Neural cell (in vitro differentiated cells): ENCODE measurements around the gene UNK. TPM values are rescaled to one million over a fixed set of nuclear protein-coding genes. Genes with fewer than 3 reads are reported as not detected.

Experiments
- H2AFZ ChIP-seq: fragments of 200-600, 300-800 bp; sonication (generic), shearing (Covaris generic); 2 replicates; pipeline ENCODE4 v1.6.0; 2014; ENCODE audit warnings: low read depth, mild to moderate bottlenecking, antibody characterized with exemption, low read length, moderate library complexity
- H3F3A ChIP-seq: fragments of 200-600 bp; shearing (Covaris generic); 2 replicates; pipeline ENCODE4 v1.6.1; 2016; ENCODE audit warnings: mild to moderate bottlenecking, moderate library complexity, mixed read lengths, antibody characterized with exemption, low read length; ENCODE audit not compliant: insufficient read depth, poor library complexity, severe bottlenecking
- H3K27ac ChIP-seq: fragments of 200-600, 300-800 bp; sonication (generic), shearing (Covaris generic); 2 replicates; pipeline ENCODE4 v1.5.1; 2014; ENCODE audit warnings: mild to moderate bottlenecking, low read length, moderate library complexity
- H3K27me3 ChIP-seq: fragments of 300-800, 200-600 bp; sonication (generic), shearing (Covaris generic); 2 replicates; pipeline ENCODE4 v1.6.0; 2014; ENCODE audit warnings: mild to moderate bottlenecking, low read depth, low read length, moderate library complexity; ENCODE audit not compliant: insufficient read depth
- H3K36me3 ChIP-seq: fragments of 300-800, 200-600 bp; sonication (generic), shearing (Covaris generic); 2 replicates; pipeline ENCODE4 v1.5.1; 2014; ENCODE audit warnings: mild to moderate bottlenecking, antibody characterized with exemption, low read length, moderate library complexity; ENCODE audit not compliant: insufficient read depth
- H3K4me2 ChIP-seq: fragments of 300-800, 200-600 bp; sonication (generic), shearing (Covaris generic); 2 replicates; pipeline ENCODE4 v1.6.0; 2014; ENCODE audit warnings: mild to moderate bottlenecking, low read length
- H3K4me3 ChIP-seq: fragments of 300-800, 200-600 bp; sonication (generic), shearing (Covaris generic); 2 replicates; pipeline ENCODE4 v1.5.1; 2014; ENCODE audit warnings: mild to moderate bottlenecking, low read length, moderate library complexity
- H3K79me2 ChIP-seq: fragments of 200-600 bp; shearing (Covaris generic); replicated peaks from 2 replicates; pipeline ENCODE4 v1.6.0; 2014; ENCODE audit warnings: mild to moderate bottlenecking, low read length, moderate library complexity; ENCODE audit not compliant: insufficient read depth
- H3K9ac ChIP-seq: fragments of 300-800, 200-600 bp; sonication (generic), shearing (Covaris generic); 2 replicates; pipeline ENCODE4 v1.6.1; 2016; ENCODE audit warnings: mild to moderate bottlenecking, low read length, mixed read lengths
- H3K9me2 ChIP-seq: fragments of 200-600 bp; shearing (Covaris generic); 2 replicates; pipeline ENCODE4 v1.6.1; 2016; ENCODE audit warnings: mild to moderate bottlenecking, low read length, mixed read lengths; ENCODE audit not compliant: insufficient read depth
- H3K9me3 ChIP-seq: fragments of 200-600, 300-800 bp; sonication (generic), shearing (Covaris generic); 2 replicates; pipeline ENCODE4 v1.6.1; 2016; ENCODE audit warnings: mild to moderate bottlenecking, mixed run types, low read length, moderate library complexity, mixed read lengths
- H4K20me1 ChIP-seq: fragments of 200-600 bp; shearing (Covaris generic); 2 replicates; pipeline ENCODE4 v1.6.1; 2016; ENCODE audit warnings: mild to moderate bottlenecking, mixed run types; ENCODE audit not compliant: insufficient read depth
- CTCF ChIP-seq: fragments of 450-650 bp; IDR thresholded peaks from 2 replicates; pipeline ENCODE4 v1.5.1; 2014; ENCODE audit warnings: antibody characterized with exemption, mild to moderate bottlenecking, moderate library complexity; ENCODE audit not compliant: poor library complexity, severe bottlenecking
- EP300 ChIP-seq: fragments of 450-650 bp; conservative IDR thresholded peaks from 2 replicates; pipeline ENCODE4 v1.6.1; 2014; ENCODE audit warnings: antibody characterized with exemption, mild to moderate bottlenecking, moderate library complexity; ENCODE audit not compliant: poor library complexity, severe bottlenecking
- EZH2 ChIP-seq: fragments of 200-600, 300-800 bp; shearing (Covaris generic), sonication (generic); IDR thresholded peaks from 2 replicates; pipeline ENCODE4 v1.6.1; 2014; ENCODE audit warnings: antibody characterized with exemption, low read length, borderline replicate concordance, mild to moderate bottlenecking; ENCODE audit not compliant: insufficient read depth, poor library complexity, severe bottlenecking
- MXI1 ChIP-seq: fragments of 450-650 bp; conservative IDR thresholded peaks from 2 replicates; pipeline ENCODE4 v1.6.1; 2014; ENCODE audit warnings: antibody characterized with exemption, mild to moderate bottlenecking; ENCODE audit not compliant: poor library complexity, severe bottlenecking
- POLR2AphosphoS5 ChIP-seq: IDR thresholded peaks from 2 replicates; pipeline ENCODE4 v1.6.1; 2012
- RAD21 ChIP-seq: fragments of 450-650 bp; conservative IDR thresholded peaks from 2 replicates; pipeline ENCODE4 v1.6.1; 2014; ENCODE audit warnings: antibody characterized with exemption, mild to moderate bottlenecking, moderate library complexity
- SMC3 ChIP-seq: fragments of 450-650 bp; conservative IDR thresholded peaks from 2 replicates; pipeline ENCODE4 v1.6.1; 2014; ENCODE audit warnings: antibody characterized with exemption, mild to moderate bottlenecking, moderate library complexity; ENCODE audit not compliant: poor library complexity
- TAF1 ChIP-seq: IDR thresholded peaks from 2 replicates; pipeline ENCODE4 v1.6.1; 2012; ENCODE audit warnings: low read depth
- polyA plus RNA-seq: library from polyadenylated mRNA; depleted of rRNA; stranded (reverse); fragments of >200 nt; gene quantifications from 2 replicates; pipeline ENCODE4 v1.2.3, GENCODE V29; 2014
- TF ChIP-seq, protein P1 (sequence below): IDR thresholded peaks from 2 replicates; pipeline ENCODE4 v1.6.1; 2012; ENCODE audit warnings: borderline replicate concordance

Gene UNK
- polyA plus RNA-seq, 1 donor from 2014 or later = 29.9 TPM

- Histone ChIP-seq H3K4me3 (no peak overlapping the region), H3K36me3 (no peaks in the 10 kb centered on the region), H2AFZ (no peak overlapping the region), H3K27ac (no peak overlapping the region), H3K79me2 (no peaks in the 10 kb centered on the region), H3K27me3 (no peaks in the 10 kb centered on the region), H4K20me1 (no peaks in the 10 kb centered on the region), H3K4me2 (no peak overlapping the region), H3K9me2 (no peaks in the 10 kb centered on the region), H3K9me3 (no peaks in the 10 kb centered on the region), H3K9ac (no peak overlapping the region), H3F3A (no peaks in the 10 kb centered on the region)
- TF ChIP-seq SMC3 (no peak), TAF1 (no peak), EZH2 (no peak), EP300 (no peak), RAD21 (no peak)
- TF ChIP-seq, protein P1, sequence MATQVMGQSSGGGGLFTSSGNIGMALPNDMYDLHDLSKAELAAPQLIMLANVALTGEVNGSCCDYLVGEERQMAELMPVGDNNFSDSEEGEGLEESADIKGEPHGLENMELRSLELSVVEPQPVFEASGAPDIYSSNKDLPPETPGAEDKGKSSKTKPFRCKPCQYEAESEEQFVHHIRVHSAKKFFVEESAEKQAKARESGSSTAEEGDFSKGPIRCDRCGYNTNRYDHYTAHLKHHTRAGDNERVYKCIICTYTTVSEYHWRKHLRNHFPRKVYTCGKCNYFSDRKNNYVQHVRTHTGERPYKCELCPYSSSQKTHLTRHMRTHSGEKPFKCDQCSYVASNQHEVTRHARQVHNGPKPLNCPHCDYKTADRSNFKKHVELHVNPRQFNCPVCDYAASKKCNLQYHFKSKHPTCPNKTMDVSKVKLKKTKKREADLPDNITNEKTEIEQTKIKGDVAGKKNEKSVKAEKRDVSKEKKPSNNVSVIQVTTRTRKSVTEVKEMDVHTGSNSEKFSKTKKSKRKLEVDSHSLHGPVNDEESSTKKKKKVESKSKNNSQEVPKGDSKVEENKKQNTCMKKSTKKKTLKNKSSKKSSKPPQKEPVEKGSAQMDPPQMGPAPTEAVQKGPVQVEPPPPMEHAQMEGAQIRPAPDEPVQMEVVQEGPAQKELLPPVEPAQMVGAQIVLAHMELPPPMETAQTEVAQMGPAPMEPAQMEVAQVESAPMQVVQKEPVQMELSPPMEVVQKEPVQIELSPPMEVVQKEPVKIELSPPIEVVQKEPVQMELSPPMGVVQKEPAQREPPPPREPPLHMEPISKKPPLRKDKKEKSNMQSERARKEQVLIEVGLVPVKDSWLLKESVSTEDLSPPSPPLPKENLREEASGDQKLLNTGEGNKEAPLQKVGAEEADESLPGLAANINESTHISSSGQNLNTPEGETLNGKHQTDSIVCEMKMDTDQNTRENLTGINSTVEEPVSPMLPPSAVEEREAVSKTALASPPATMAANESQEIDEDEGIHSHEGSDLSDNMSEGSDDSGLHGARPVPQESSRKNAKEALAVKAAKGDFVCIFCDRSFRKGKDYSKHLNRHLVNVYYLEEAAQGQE = no peak
Observed at GRCh38 chr17:75803883-75804282, 19.3 kb downstream of the UNK start.

- no peaks in the 10 kb centered on the region for H3K36me3 ChIP-seq
- no peaks in the 10 kb centered on the region for H4K20me1 ChIP-seq
- no peaks in the 10 kb centered on the region for H3K79me2 ChIP-seq
- no peak overlapping the region for H3K27ac ChIP-seq
- H3K9me3 ChIP-seq = no peaks in the 10 kb centered on the region
- no peak overlapping the region for H3K4me3 ChIP-seq
- H3K27me3 ChIP-seq = no peaks in the 10 kb centered on the region
- H2AFZ ChIP-seq = no peak overlapping the region
- TF ChIP-seq POLR2AphosphoS5 (no peak), TAF1 (no peak), CTCF (no peak), MXI1 (no peak), EZH2 (no peak), SMC3 (no peak), EP300 (no peak), RAD21 (no peak)
- TF ChIP-seq, protein P1 = no peak
- H3K9me2 ChIP-seq = no peaks in the 10 kb centered on the region
- H3F3A ChIP-seq = no peaks in the 10 kb centered on the region
- H3K9ac ChIP-seq = no peak overlapping the region
- no peak overlapping the region for H3K4me2 ChIP-seq
Observed at GRCh38 chr17:75806822-75807500, 22.4 kb downstream of the UNK start.
